ENCODE results near the gene FER.
"Not testable (repeated sequence)": the region's sequence is repeated elsewhere in the genome, so short reads cannot be mapped to it uniquely, and the experiment has no call there.

Gene FER

GRCh38 chr5:108747774-108748400 is at the start of gene FER:
TSS of gene FER (plus strand) at chr5:108747897. CDS start at chr5:108798183, 50,286 bp downstream.
- no peak for DNase-seq (ENCODE audit: low spot score)

DNA sequence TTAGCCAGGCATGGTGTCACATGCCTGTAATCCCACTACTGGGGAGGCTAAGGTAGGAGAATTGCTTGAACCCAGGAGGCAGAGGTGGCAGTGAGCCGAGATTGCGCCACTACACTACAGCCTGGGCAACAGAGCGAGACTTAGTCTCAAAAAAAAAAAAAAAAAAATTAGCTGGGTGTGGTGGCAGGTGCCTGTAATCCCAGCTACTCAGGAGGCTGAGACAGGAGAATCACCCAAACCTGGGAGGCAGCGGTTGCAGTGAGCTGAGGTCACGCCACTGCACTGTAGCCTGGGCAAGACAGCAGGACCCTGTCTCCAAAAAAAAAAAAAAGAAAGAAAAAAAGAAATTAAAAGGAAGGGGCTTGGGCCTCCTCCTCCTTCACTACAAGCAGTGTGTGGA is 47.3 kb upstream of the FER start:
- DNase-seq (ENCODE audit: low spot score): not testable (repeated sequence)

- no peak for DNase-seq (ENCODE audit: low spot score)
Observed at GRCh38 chr5:108700930-108701329, 46.8 kb upstream of the FER start.

GRCh38 chr5:108702546-108702945 is 45.2 kb upstream of the FER start:
- no peak for DNase-seq (ENCODE audit: low spot score)

DNA sequence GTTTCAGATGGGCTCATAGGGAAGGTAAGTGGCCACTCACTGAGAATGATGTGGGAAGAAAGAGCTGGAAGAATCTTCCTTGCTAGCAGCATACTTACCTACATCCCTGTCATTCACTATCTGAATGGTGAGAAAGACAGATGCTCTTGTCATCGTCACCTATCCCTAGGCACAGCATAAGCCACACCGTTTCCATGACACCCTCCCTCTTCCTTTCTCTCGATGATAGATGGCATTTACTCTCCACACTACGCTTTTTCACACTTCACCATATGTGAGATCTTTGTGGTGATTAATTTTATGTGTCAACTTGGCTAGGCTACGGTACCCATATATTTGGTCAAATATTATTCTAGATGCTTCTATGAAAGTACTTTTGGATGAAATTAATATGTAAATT is 44.4 kb upstream of the FER start:
- no peak for DNase-seq (ENCODE audit: low spot score)

- DNase-seq (ENCODE audit: low spot score): no peak
Observed at GRCh38 chr5:108707141-108707540, 40.6 kb upstream of the FER start.

DNA sequence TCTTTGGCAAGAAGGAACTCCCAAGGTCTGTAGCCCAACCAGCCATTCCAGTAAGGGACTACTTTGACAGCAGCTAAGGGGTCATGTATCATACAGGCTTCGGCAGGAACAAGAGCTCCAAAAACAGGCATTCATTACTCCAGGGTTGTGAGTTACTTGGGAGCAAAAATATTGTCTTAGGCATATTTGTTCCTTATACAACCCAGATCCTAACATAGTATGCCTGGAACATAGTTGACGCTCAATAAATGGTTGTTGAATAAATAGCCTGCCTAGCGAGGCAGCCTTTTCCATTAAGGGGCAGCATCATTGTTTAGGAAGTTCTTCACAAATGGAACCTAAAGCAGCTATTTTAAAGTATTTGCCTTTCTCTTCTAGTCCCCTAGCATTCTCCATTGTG is 35.8 kb upstream of the FER start:
- no peak for DNase-seq (ENCODE audit: low spot score)

DNA sequence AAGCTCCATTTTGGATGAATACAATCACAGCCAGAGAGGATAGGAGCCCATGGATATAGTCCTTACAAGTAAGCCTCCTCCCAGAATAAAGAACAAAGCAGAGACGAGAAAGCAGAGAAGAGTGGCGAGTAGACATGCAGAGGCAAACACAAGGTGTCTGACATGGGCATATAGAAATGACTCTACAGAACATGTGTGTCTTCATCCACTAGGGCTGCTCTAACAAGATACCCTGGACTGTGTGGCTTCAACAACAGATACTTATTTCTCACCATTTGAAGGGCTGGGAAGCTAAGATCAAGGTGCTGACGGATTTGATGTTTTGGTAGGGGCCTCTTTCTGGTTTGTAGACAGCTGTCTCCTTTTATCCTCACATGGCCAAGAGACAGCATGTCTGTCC is 32.3 kb upstream of the FER start:
- DNase-seq (ENCODE audit: low spot score): no peak

GRCh38 chr5:108720391-108720790 is 27.3 kb upstream of the FER start:
- no peak for DNase-seq (ENCODE audit: low spot score)

DNA sequence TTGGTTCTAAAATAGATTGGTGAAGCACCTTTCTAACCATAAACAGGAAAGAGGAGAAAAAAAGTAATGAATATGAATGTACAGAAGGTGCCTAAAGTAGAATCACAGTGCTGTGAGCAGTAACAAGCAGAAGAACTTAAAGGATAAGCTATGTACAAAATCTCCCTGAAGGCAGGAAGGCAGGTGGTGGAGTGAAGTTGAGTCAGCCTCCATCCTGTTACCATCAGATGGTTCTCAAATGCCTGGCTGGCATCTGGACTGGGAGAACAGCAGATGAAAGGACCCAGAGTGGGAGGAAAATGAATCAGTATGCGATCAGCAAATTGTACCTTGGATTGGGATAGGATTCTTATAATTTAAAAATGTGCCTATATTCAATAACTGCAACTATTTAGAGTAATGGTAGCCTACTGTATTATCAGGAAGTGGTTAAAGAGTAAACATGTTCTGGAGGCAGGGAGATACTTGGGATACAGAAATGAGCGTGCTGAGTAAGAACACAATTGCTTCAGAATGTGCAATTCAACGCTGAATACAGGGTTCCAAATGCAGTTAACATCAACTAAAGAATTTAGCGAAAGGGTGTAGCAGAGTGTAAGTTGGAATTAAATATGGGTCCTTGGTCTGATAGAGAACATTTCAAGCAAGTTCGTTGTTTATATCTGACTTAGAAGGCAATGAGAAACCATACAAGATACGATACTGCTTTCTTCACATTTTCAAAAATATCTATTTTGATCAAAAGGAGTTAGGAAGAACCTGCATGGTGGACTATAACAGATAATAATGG is 21.1 kb upstream of the FER start:
- DNase-seq (ENCODE audit: low spot score): no peak

GRCh38 chr5:108727236-108727650 is 20.5 kb upstream of the FER start:
- DNase-seq (ENCODE audit: low spot score): no peak

- peak; percentile 94 for DNase-seq (ENCODE audit: low spot score)
Observed at GRCh38 chr5:108727651-108728565, 19.8 kb upstream of the FER start.

DNA sequence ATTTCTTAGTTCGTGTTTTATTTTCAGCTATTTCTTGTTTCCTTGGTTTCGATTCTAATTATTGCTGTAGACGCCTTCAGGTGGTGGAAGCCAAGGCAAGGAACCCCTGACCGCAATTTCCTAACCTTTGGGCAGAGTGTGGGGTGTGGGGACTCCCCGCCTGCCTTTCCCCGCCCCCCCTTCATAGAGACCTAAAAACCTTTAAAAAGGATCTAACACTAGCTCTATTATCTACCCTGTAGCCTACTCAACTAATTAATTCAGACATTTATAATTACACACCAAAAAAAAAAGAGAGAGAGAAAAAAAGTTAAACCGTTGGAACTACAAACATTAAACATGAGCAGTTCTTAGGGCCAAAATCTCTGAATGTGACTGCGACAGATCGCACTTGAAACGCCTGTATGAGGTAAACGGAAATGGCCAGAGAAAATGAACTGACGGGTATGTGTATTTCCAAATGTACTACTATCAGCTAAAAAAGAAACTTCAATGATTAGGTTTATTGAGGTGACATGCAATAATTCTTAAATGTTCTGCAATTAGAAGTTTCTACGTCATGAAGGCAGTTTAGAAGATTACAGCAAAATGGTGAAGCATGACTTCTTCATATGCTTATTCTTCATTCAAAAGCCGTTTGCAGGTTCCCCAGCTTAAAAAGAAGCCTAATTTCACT is 19.0 kb upstream of the FER start:
- DNase-seq (ENCODE audit: low spot score): no peak

DNA sequence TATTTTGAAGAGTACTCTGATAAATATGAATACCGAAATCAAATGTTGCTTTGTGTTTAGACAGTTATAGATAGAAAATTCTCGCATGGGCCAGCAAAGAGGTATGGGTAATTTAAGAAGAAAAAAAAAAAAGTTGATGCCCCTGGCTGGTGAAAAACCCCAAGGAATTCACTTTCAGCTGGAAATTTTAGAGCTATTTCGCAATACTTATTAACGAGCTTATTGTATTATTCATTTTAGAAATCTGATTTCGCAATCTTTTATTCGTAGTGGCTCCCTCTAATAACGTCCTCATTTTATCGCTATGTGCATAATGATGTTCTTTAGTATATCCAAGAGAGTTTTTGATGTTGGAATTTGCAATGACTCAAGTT is 18.5 kb upstream of the FER start:
- no peak for DNase-seq (ENCODE audit: low spot score)

DNA sequence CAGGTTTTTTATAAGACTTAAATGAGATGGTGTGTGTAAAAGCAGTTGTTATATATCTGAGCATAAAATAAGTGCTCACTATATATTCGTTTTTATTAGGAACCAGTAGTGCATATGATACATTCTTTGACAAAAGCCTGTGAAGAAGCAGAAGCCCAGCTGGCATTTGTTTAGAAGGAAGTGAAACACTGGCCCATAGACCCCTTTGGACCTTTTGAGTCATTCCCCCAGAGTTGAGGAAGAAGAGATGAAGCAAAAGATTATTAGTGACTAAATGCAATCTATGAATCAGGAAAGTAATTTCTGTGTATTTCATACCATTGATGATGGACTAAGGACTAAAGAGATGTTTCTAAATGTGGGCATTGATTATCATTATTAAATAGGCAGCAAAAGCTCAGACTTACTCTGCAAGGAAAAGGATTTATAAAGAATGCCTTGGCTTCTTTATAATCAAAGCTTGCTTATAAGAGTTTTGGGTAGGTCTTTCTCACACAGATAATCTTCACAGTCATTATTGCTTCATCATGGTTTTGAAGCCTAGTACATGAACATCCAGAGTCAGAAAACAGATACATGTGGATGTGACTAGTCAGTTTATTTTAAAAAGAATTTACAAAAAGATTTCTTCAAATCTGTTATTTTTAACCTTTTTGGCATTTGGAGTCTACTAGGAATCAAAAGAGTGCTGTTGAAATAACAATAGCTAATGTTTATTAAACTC is 16.9 kb upstream of the FER start:
- DNase-seq (ENCODE audit: low spot score): no peak

- DNase-seq (ENCODE audit: low spot score): no peak
Observed at GRCh38 chr5:108735790-108736189, 11.9 kb upstream of the FER start.

DNA sequence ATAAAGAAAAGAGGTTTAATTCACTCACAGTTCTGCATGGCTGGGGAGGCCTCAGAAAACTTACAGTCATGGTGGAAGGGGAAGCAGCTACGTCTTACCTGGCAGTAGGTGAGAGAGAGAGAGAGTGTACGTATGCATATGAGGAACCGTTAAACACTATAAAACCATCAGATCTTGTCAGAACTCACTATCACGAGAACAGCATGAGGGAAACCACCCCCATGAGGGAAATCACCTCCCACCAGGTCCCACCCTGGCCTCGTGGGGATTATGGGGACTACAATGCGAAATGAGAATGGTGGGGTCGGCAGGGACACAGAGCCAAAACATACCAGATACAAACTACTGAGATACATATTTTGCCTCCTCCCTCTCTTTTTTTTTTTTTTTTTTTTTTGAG is 10.8 kb upstream of the FER start:
- DNase-seq (ENCODE audit: low spot score): no peak

- no peak for DNase-seq (ENCODE audit: low spot score)
Observed at GRCh38 chr5:108739376-108739775, 8.3 kb upstream of the FER start.

DNA sequence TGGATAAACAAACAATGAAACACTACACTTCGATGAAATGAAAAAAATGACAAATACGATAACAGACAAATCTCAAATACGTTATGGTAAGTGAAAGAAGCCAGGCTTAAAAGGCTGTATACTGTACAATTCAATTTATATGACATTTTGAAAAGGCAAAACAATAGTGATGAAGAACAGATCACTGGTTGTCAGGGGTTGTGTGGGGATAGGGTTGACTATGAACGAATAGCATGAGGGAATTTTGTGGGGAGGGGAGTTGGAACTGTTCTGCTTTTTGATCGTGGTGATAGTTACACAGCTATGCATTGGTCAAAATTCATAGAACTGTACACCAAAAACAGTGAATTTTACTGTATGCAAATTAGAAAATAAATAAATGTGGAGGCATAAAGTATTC is 7.8 kb upstream of the FER start:
- no peak for DNase-seq (ENCODE audit: low spot score)

GRCh38 chr5:108743319-108743718 is 4.4 kb upstream of the FER start:
- no peak for DNase-seq (ENCODE audit: low spot score)

- no peak for DNase-seq (ENCODE audit: low spot score)
Observed at GRCh38 chr5:108743846-108744245, 3.9 kb upstream of the FER start.

All from ecto neural progenitor cell (in vitro differentiated cells).